GM23338 (cell line): ENCODE data around the gene ACAP1. TPM values are rescaled to one million over a fixed set of nuclear protein-coding genes. Genes with fewer than 3 reads are reported as not detected.

Experiments
- ATAC-seq: fragments of 200-7000 bp; cut with Tn5 transposase; 3 replicates; pipeline ENCODE4 v1.9.1; 2020
- DNase-seq: peaks from one replicate; pipeline ENCODE4 v3.0.0-alpha.2; 2015; ENCODE audit warnings: low spot score
- H2AFZ ChIP-seq: fragments of 200-600 bp; sonication (generic); 2 replicates; pipeline ENCODE4 v1.8.0; 2016; ENCODE audit warnings: antibody characterized with exemption, mild to moderate bottlenecking, moderate library complexity
- H3F3A ChIP-seq: fragments of 200-600 bp; sonication (generic); replicated peaks from 2 replicates; pipeline ENCODE4 v1.8.0; 2017; ENCODE audit warnings: antibody characterized with exemption, mixed run types, low read depth
- H3K27ac ChIP-seq: fragments of 200-600 bp; sonication (generic); 2 replicates; pipeline ENCODE4 v1.6.1; 2016; ENCODE audit warnings: low read depth
- H3K27me3 ChIP-seq: fragments of 200-600 bp; sonication (generic); 2 replicates; pipeline ENCODE4 v1.8.0; 2016; ENCODE audit warnings: mild to moderate bottlenecking, mixed run types, moderate library complexity; ENCODE audit not compliant: insufficient read depth
- H3K36me3 ChIP-seq: fragments of 200-600 bp; sonication (generic); 2 replicates; pipeline ENCODE4 v1.8.0; 2016; ENCODE audit warnings: mild to moderate bottlenecking; ENCODE audit not compliant: insufficient read depth
- H3K4me1 ChIP-seq: fragments of 200-600 bp; sonication (generic); 2 replicates; pipeline ENCODE4 v1.8.0; 2016; ENCODE audit warnings: mild to moderate bottlenecking, moderate library complexity; ENCODE audit not compliant: insufficient read depth
- H3K4me2 ChIP-seq: fragments of 200-600 bp; sonication (generic); 2 replicates; pipeline ENCODE4 v1.7.1; 2017; ENCODE audit warnings: mixed run types
- H3K4me3 ChIP-seq: fragments of 200-600 bp; sonication (generic); 2 replicates; pipeline ENCODE4 v1.6.1; 2016; ENCODE audit warnings: mixed run types
- H3K79me2 ChIP-seq: fragments of 200-600 bp; sonication (generic); replicated peaks from 2 replicates; pipeline ENCODE4 v1.8.0; 2017; ENCODE audit warnings: mild to moderate bottlenecking; ENCODE audit not compliant: insufficient read depth
- H3K9me2 ChIP-seq: fragments of 200-600 bp; sonication (generic); 2 replicates; pipeline ENCODE4 v1.8.0; 2017; ENCODE audit not compliant: insufficient read depth
- H4K20me1 ChIP-seq: fragments of 200-600 bp; sonication (generic); replicated peaks from 2 replicates; pipeline ENCODE4 v1.8.0; 2017; ENCODE audit warnings: mild to moderate bottlenecking; ENCODE audit not compliant: insufficient read depth
- H3K27ac Mint-ChIP-seq: 2 replicates; pipeline ENCODE4 v1.8.0; 2020; ENCODE audit warnings: inconsistent platforms, mild to moderate bottlenecking, moderate library complexity, mixed read lengths
- H3K27me3 Mint-ChIP-seq: 3 replicates; pipeline ENCODE4 v1.8.0; 2022; ENCODE audit warnings: low read depth, mild to moderate bottlenecking, moderate library complexity, mixed read lengths, inconsistent platforms; ENCODE audit not compliant: insufficient read depth, poor library complexity
- H3K36me3 Mint-ChIP-seq: 3 replicates; pipeline ENCODE4 v1.8.0; 2021; ENCODE audit warnings: low read depth, mild to moderate bottlenecking, inconsistent platforms, moderate library complexity, mixed read lengths
- H3K4me1 Mint-ChIP-seq: 3 replicates; pipeline ENCODE4 v1.8.0; 2020; ENCODE audit warnings: mild to moderate bottlenecking, inconsistent platforms, mixed read lengths
- H3K4me3 Mint-ChIP-seq: 3 replicates; pipeline ENCODE4 v1.8.0; 2021; ENCODE audit warnings: moderate library complexity, mild to moderate bottlenecking, inconsistent platforms, mixed read lengths
- H3K9me3 Mint-ChIP-seq: 3 replicates; pipeline ENCODE4 v1.8.0; 2020; ENCODE audit warnings: moderate library complexity, mild to moderate bottlenecking, inconsistent platforms, mixed read lengths
- CREB1 ChIP-seq: fragments of 250-450 bp; sonication (Bioruptor Pico); IDR thresholded peaks from 2 replicates; pipeline ENCODE4 v1.5.0; 2020; ENCODE audit warnings: low read depth, mild to moderate bottlenecking, moderate library complexity
- CTCF ChIP-seq, 2 experiments: fragments of 200-600 bp in 1 of 2; sonication (generic) in 1 of 2; conservative IDR thresholded peaks; 2 replicates each; pipeline versions ENCODE4 v1.5.1 to v1.6.1; 2016 to 2017; ENCODE audit warnings: antibody characterized with exemption in 2 of 2, low read depth in 2 of 2, mild to moderate bottlenecking in 2 of 2, moderate library complexity in 1 of 2
- EZH2 ChIP-seq: fragments of 200-600 bp; sonication (generic); IDR thresholded peaks from one replicate; pipeline ENCODE4 v1.8.0; 2017; ENCODE audit warnings: antibody characterized with exemption, mild to moderate bottlenecking, low read depth; ENCODE audit not compliant: unreplicated experiment
- EZH2phosphoT487 ChIP-seq: fragments of 200-600 bp; sonication (generic); IDR thresholded peaks from one replicate; pipeline ENCODE4 v1.8.1; 2018; ENCODE audit warnings: antibody characterized with exemption; ENCODE audit not compliant: unreplicated experiment
- JUNB ChIP-seq: IDR thresholded peaks from one replicate; pipeline ENCODE4 v1.6.1; 2016; ENCODE audit warnings: antibody characterized with exemption; ENCODE audit not compliant: unreplicated experiment
- NANOG ChIP-seq: IDR thresholded peaks from 2 replicates; pipeline ENCODE4 v1.6.1; 2016; ENCODE audit warnings: antibody characterized with exemption, borderline replicate concordance
- POLR2AphosphoS5 ChIP-seq: IDR thresholded peaks from 2 replicates; pipeline ENCODE4 v1.6.1; 2016; ENCODE audit warnings: antibody characterized with exemption, low read depth
- STAT1 ChIP-seq: IDR thresholded peaks from one replicate; pipeline ENCODE4 v1.6.1; 2016; ENCODE audit warnings: antibody characterized with exemption; ENCODE audit not compliant: unreplicated experiment
- ZNF114 ChIP-seq: fragments of 250-450 bp; sonication (Bioruptor Pico); IDR thresholded peaks from 2 replicates; pipeline ENCODE4 v1.5.0; 2020; ENCODE audit warnings: mild to moderate bottlenecking, moderate library complexity
- ZNF331 ChIP-seq: fragments of 250-450 bp; sonication (Bioruptor Pico); IDR thresholded peaks from 2 replicates; pipeline ENCODE4 v1.5.0; 2020; ENCODE audit warnings: low read depth, mild to moderate bottlenecking, moderate library complexity
- polyA plus RNA-seq: library from polyadenylated mRNA; unstranded; fragments of >200 nt; fragmentation: Nextera tagmentation; extraction: Ambion mirVana; gene quantifications from 2 replicates; pipeline ENCODE4 v1.2.1, GENCODE V29; 2016
- total RNA-seq: library from RNA; depleted of rRNA; stranded (reverse); fragments of >200 nt; shearing (Covaris generic); gene quantifications from 2 replicates; pipeline ENCODE4 v1.2.3, GENCODE V29; 2014
- TF ChIP-seq, protein P1 (sequence below): IDR thresholded peaks from one replicate; pipeline ENCODE4 v1.6.1; 2018; ENCODE audit warnings: antibody characterized with exemption; ENCODE audit not compliant: unreplicated experiment
- TF ChIP-seq, protein P2 (sequence below): IDR thresholded peaks from 2 replicates; pipeline ENCODE4 v1.6.1; 2016; ENCODE audit warnings: antibody characterized with exemption
- TF ChIP-seq, protein P3 (sequence below): fragments of 250-450 bp; sonication (Bioruptor Pico); IDR thresholded peaks from 2 replicates; pipeline ENCODE4 v1.5.0; 2020; ENCODE audit warnings: mild to moderate bottlenecking, moderate library complexity

The ACAP1 gene
- total and polyA plus RNA-seq, 2 experiments from 2014 or later = 30.7 to 40.1 TPM

DNA sequence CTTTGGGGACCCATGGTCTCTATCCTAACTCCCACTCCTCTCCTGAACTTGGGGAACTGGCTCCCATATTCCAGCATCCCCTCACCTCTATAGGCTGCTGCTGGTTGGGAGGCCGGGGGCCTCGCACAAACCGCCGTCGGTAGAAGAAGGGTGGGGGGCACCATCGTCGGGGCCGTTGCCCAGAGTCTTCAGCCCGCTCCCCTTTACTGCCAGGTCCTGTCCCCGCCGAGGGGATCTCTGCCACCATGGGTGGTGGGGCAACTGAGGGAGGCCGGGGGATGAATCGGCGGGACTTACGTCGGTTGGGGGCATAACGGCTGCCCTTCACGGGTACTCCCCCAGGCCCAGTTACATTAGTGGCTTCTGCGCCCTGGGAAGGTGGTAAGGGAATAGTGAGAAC is 46.2 kb upstream of the ACAP1 start (continued):
- TF ChIP-seq, protein P1, sequence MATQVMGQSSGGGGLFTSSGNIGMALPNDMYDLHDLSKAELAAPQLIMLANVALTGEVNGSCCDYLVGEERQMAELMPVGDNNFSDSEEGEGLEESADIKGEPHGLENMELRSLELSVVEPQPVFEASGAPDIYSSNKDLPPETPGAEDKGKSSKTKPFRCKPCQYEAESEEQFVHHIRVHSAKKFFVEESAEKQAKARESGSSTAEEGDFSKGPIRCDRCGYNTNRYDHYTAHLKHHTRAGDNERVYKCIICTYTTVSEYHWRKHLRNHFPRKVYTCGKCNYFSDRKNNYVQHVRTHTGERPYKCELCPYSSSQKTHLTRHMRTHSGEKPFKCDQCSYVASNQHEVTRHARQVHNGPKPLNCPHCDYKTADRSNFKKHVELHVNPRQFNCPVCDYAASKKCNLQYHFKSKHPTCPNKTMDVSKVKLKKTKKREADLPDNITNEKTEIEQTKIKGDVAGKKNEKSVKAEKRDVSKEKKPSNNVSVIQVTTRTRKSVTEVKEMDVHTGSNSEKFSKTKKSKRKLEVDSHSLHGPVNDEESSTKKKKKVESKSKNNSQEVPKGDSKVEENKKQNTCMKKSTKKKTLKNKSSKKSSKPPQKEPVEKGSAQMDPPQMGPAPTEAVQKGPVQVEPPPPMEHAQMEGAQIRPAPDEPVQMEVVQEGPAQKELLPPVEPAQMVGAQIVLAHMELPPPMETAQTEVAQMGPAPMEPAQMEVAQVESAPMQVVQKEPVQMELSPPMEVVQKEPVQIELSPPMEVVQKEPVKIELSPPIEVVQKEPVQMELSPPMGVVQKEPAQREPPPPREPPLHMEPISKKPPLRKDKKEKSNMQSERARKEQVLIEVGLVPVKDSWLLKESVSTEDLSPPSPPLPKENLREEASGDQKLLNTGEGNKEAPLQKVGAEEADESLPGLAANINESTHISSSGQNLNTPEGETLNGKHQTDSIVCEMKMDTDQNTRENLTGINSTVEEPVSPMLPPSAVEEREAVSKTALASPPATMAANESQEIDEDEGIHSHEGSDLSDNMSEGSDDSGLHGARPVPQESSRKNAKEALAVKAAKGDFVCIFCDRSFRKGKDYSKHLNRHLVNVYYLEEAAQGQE = no peak

GRCh38 chr17:7290685-7291084 is 45.6 kb upstream of the ACAP1 start:
- Mint-ChIP-seq H3K36me3 (peaks cover 18% of the 10 kb centered on the region), H3K27me3 (peaks cover 21% of the 10 kb centered on the region), H3K4me1 (peaks cover 30% of the 10 kb centered on the region), H3K9me3 (peaks cover 4% of the 10 kb centered on the region; the same call in 1 of the 3 replicates), H3K27ac (no peak overlapping the region), H3K4me3 (no peak overlapping the region; the same call in 2 of the 3 replicates)
- H3K27me3 ChIP-seq = peaks cover 5% of the 10 kb centered on the region
- peaks cover 6% of the 10 kb centered on the region; the same call in 1 of the 2 replicates for H4K20me1 ChIP-seq
- H3F3A ChIP-seq = peaks cover 14% of the 10 kb centered on the region
- no peak overlapping the region for H3K27ac ChIP-seq
- ATAC-seq (no peak), DNase-seq (no peak)
- no peak overlapping the region for H3K4me2 ChIP-seq
- H3K4me3 ChIP-seq = no peak overlapping the region
- H3K36me3 ChIP-seq = peaks cover 2% of the 10 kb centered on the region; the same call in 1 of the 2 replicates
- no peaks in the 10 kb centered on the region for H3K9me2 ChIP-seq
- H3K79me2 ChIP-seq = no peaks in the 10 kb centered on the region
- no peak for TF ChIP-seq ZNF114 (CRISPR knock-in tag)
- TF ChIP-seq EZH2 = no peak
- TF ChIP-seq, protein P2, sequence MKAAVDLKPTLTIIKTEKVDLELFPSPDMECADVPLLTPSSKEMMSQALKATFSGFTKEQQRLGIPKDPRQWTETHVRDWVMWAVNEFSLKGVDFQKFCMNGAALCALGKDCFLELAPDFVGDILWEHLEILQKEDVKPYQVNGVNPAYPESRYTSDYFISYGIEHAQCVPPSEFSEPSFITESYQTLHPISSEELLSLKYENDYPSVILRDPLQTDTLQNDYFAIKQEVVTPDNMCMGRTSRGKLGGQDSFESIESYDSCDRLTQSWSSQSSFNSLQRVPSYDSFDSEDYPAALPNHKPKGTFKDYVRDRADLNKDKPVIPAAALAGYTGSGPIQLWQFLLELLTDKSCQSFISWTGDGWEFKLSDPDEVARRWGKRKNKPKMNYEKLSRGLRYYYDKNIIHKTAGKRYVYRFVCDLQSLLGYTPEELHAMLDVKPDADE = no peak
- no peak for TF ChIP-seq CTCF (conservative IDR thresholded peaks at IDR 0.05; ENCODE audit: low read depth in 2 of 2)
- TF ChIP-seq ZNF331 (CRISPR knock-in tag) = no peak
- TF ChIP-seq STAT1 = no peak
- TF ChIP-seq NANOG = no peak
- no peak for TF ChIP-seq CREB1
- no peak for TF ChIP-seq POLR2AphosphoS5
- TF ChIP-seq, protein P3, sequence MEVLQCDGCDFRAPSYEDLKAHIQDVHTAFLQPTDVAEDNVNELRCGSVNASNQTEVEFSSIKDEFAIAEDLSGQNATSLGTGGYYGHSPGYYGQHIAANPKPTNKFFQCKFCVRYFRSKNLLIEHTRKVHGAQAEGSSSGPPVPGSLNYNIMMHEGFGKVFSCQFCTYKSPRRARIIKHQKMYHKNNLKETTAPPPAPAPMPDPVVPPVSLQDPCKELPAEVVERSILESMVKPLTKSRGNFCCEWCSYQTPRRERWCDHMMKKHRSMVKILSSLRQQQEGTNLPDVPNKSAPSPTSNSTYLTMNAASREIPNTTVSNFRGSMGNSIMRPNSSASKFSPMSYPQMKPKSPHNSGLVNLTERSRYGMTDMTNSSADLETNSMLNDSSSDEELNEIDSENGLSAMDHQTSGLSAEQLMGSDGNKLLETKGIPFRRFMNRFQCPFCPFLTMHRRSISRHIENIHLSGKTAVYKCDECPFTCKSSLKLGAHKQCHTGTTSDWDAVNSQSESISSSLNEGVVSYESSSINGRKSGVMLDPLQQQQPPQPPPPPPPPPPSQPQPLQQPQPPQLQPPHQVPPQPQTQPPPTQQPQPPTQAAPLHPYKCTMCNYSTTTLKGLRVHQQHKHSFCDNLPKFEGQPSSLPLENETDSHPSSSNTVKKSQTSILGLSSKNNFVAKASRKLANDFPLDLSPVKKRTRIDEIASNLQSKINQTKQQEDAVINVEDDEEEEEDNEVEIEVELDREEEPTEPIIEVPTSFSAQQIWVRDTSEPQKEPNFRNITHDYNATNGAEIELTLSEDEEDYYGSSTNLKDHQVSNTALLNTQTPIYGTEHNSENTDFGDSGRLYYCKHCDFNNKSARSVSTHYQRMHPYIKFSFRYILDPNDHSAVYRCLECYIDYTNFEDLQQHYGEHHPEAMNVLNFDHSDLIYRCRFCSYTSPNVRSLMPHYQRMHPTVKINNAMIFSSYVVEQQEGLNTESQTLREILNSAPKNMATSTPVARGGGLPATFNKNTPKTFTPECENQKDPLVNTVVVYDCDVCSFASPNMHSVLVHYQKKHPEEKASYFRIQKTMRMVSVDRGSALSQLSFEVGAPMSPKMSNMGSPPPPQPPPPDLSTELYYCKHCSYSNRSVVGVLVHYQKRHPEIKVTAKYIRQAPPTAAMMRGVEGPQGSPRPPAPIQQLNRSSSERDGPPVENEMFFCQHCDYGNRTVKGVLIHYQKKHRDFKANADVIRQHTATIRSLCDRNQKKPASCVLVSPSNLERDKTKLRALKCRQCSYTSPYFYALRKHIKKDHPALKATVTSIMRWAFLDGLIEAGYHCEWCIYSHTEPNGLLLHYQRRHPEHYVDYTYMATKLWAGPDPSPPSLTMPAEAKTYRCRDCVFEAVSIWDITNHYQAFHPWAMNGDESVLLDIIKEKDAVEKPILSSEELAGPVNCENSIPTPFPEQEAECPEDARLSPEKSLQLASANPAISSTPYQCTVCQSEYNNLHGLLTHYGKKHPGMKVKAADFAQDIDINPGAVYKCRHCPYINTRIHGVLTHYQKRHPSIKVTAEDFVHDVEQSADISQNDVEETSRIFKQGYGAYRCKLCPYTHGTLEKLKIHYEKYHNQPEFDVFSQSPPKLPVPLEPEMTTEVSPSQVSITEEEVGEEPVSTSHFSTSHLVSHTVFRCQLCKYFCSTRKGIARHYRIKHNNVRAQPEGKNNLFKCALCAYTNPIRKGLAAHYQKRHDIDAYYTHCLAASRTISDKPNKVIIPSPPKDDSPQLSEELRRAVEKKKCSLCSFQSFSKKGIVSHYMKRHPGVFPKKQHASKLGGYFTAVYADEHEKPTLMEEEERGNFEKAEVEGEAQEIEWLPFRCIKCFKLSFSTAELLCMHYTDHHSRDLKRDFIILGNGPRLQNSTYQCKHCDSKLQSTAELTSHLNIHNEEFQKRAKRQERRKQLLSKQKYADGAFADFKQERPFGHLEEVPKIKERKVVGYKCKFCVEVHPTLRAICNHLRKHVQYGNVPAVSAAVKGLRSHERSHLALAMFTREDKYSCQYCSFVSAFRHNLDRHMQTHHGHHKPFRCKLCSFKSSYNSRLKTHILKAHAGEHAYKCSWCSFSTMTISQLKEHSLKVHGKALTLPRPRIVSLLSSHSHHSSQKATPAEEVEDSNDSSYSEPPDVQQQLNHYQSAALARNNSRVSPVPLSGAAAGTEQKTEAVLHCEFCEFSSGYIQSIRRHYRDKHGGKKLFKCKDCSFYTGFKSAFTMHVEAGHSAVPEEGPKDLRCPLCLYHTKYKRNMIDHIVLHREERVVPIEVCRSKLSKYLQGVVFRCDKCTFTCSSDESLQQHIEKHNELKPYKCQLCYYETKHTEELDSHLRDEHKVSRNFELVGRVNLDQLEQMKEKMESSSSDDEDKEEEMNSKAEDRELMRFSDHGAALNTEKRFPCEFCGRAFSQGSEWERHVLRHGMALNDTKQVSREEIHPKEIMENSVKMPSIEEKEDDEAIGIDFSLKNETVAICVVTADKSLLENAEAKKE = no peak
- no peak for TF ChIP-seq JUNB
- no peak for TF ChIP-seq EZH2phosphoT487
- H3K4me1 ChIP-seq = peaks cover 15% of the 10 kb centered on the region
- no peak overlapping the region for H2AFZ ChIP-seq
